ENCODE measurements around the gene B3GAT2.

Gene B3GAT2

DNA sequence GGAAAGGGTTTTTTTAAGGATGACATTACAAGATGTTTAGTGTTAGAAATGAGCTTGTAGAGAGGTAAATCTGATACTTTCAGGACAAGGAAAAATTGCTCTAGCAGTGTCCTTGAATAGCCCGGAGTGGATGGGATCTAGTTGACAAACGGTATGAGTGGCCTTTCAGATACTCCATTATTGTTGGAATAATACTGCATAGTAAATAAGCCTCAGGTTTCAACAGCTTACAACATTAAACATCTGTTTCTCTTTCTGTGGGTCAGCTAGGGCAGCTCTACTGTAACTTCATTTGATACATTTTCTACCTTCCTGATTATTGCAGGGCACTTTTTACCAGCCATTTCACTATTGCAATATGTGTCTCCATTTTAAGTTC, 118.0 kb downstream of the B3GAT2 start:
- Histone ChIP-seq H3K27ac (ENCODE audit: low read length) (no peak overlapping the region), H3K36me3 (ENCODE audit: insufficient read depth, low read depth, low read length) (no peaks in the 10 kb centered on the region), H3K4me3 (ENCODE audit: low read length) (no peak overlapping the region), H3K9ac (ENCODE audit: low read depth, low read length) (no peak overlapping the region), H3K4me1 (ENCODE audit: insufficient read depth, low read length) (no peaks in the 10 kb centered on the region), H3K27me3 (ENCODE audit: insufficient read depth, low read length) (no peaks in the 10 kb centered on the region), H3K9me3 (ENCODE audit: insufficient read depth, low read depth, low read length) (no peaks in the 10 kb centered on the region)

DNA sequence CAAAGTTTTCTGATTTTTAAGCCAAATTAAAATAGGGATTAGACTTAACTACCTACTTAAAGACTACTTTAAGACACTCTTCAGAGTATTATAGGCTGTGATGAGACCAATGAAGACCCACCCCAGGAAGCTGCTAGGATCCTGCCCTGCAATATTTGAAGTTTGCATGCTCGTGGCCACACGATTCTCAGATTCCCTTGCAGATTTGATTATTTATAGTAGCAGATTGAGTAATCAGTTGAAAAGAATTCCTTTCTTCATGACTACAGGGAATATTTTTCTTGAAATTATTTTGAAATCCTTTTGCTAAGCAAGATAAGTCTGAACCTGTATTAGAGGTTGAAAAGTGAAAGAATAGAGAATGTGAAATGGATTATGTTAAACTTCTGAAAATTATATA, 122.3 kb downstream of the B3GAT2 start:
- Histone ChIP-seq H3K27me3 (ENCODE audit: insufficient read depth, low read length) (no peaks in the 10 kb centered on the region), H3K27ac (ENCODE audit: low read length) (no peak overlapping the region), H3K9me3 (ENCODE audit: insufficient read depth, low read depth, low read length) (no peaks in the 10 kb centered on the region), H3K9ac (ENCODE audit: low read depth, low read length) (no peak overlapping the region), H3K4me1 (ENCODE audit: insufficient read depth, low read length) (no peaks in the 10 kb centered on the region), H3K4me3 (ENCODE audit: low read length) (no peak overlapping the region), H3K36me3 (ENCODE audit: insufficient read depth, low read depth, low read length) (no peaks in the 10 kb centered on the region)

DNA sequence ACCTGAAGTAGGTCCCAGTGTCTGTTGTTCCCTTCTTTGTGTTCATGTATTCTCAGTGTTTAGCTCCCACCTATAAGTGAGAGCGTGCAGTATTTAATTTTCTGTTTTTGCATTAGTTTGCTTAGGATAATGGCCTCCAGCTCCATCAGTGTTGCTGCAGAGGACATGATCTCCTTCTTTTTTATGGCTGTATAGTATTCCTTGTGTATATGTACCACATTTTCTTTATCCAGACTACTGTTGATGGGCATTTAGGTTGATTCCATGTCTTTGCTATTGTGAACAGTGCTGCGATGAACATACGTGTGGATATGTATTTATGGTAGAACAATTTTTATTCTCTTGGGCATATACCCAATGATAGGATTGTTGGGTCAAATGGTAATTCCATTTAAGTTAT, 125.4 kb downstream of the B3GAT2 start:
- Histone ChIP-seq H3K9me3 (ENCODE audit: insufficient read depth, low read depth, low read length) (no peaks in the 10 kb centered on the region), H3K36me3 (ENCODE audit: insufficient read depth, low read depth, low read length) (no peaks in the 10 kb centered on the region), H3K27ac (ENCODE audit: low read length) (no peak overlapping the region)

DNA sequence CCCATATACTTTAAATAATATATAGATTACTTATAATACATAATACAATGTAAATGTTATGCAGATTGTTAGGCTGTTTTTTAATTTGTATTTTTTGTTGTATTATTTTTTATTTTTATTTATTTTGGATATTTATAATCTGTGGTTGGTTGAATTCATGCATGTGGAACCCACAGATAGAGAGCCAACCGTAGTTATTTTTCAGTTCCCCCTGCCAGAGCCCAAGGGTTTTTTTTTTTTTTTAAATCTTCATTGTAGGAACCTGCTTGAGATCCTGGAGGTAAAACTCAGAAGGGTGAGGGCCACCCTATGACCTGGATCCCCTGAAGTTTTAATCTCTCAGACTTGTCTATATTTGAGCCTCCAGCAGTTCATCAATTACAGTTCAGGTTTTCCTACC, 133.2 kb downstream of the B3GAT2 start:
- H3K27me3 ChIP-seq (ENCODE audit: insufficient read depth, low read length) = no peaks in the 10 kb centered on the region
- H3K27ac ChIP-seq (ENCODE audit: low read length) = no peak overlapping the region
- no peak overlapping the region for H3K9ac ChIP-seq (ENCODE audit: low read depth, low read length)
- no peaks in the 10 kb centered on the region for H3K4me1 ChIP-seq (ENCODE audit: insufficient read depth, low read length)
- no peaks in the 10 kb centered on the region for H3K36me3 ChIP-seq (ENCODE audit: insufficient read depth, low read depth, low read length)
- no peaks in the 10 kb centered on the region for H3K9me3 ChIP-seq (ENCODE audit: insufficient read depth, low read depth, low read length)
- H3K4me3 ChIP-seq (ENCODE audit: low read length) = no peak overlapping the region

More for the DNA sequence above, 125.4 kb downstream of the B3GAT2 start:
- Histone ChIP-seq H3K9ac (ENCODE audit: low read depth, low read length) (no peak overlapping the region), H3K4me1 (ENCODE audit: insufficient read depth, low read length) (no peaks in the 10 kb centered on the region), H3K27me3 (ENCODE audit: insufficient read depth, low read length) (no peaks in the 10 kb centered on the region), H3K4me3 (ENCODE audit: low read length) (no peak overlapping the region)

DNA sequence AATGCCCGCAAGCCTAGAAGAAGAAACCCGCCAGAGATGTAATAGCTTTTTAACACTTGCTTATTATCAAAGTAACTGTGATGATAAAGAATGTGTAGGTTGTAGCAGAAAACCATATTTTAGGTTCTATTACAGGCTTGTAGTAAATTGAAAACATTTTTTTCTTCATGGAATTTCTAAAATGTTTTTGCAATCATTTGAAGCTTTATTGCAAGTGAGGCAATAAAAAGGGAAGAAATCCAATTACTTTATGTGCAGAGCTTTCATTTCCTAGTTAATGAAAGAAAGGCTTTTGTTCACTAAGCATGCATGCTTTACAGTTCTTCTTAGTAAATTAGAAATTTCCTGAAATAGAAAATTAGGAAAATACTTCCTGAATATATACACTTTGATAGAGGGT, 135.1 kb downstream of the B3GAT2 start:
- Histone ChIP-seq H3K9me3 (ENCODE audit: insufficient read depth, low read depth, low read length) (no peaks in the 10 kb centered on the region), H3K27me3 (ENCODE audit: insufficient read depth, low read length) (no peaks in the 10 kb centered on the region), H3K36me3 (ENCODE audit: insufficient read depth, low read depth, low read length) (no peaks in the 10 kb centered on the region), H3K4me3 (ENCODE audit: low read length) (no peak overlapping the region), H3K9ac (ENCODE audit: low read depth, low read length) (no peak overlapping the region), H3K4me1 (ENCODE audit: insufficient read depth, low read length) (no peaks in the 10 kb centered on the region), H3K27ac (ENCODE audit: low read length) (no peak overlapping the region)

DNA sequence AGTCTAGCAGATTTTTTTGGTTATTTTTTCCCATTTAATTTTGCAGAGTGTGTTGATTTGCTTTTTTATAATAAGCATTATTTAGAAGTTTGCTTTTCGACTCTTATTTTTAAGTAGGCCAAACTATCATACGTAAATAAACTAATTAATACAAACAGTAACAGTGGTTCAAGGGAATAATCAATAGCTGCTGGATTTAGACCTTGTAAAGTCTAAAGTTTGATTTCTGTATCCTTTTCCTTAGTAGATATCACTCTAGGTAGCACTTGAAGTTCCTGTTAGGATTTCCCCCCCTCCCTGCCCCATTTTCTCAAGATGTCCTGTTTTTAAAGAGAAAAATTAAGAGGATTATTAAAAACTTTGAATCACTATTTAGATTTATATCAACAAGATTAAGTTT, 136.1 kb downstream of the B3GAT2 start:
- H3K27me3 ChIP-seq (ENCODE audit: insufficient read depth, low read length) = no peaks in the 10 kb centered on the region
- no peaks in the 10 kb centered on the region for H3K4me1 ChIP-seq (ENCODE audit: insufficient read depth, low read length)
- H3K27ac ChIP-seq (ENCODE audit: low read length) = no peak overlapping the region
- H3K9me3 ChIP-seq (ENCODE audit: insufficient read depth, low read depth, low read length) = no peaks in the 10 kb centered on the region
- no peak overlapping the region for H3K9ac ChIP-seq (ENCODE audit: low read depth, low read length)
- H3K4me3 ChIP-seq (ENCODE audit: low read length) = no peak overlapping the region
- no peaks in the 10 kb centered on the region for H3K36me3 ChIP-seq (ENCODE audit: insufficient read depth, low read depth, low read length)

DNA sequence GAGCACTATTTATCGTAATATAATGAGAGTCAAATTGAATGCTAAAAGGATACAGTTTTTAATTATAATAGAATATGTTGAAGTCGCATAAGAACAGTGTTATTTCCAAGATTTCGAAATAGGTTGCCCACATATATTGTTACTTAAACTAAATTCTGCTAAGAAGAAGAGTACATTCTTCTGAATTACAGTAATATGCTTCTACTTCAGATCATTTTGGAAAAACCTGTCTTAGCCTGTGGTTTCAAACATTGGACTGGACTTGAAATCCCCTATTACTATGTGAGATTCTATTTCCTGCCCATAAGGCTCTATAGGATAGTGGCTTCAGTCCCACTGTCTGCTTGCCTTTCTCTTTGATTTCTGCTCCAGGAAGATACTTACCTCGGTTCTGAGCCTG, 137.2 kb downstream of the B3GAT2 start:
- H3K9ac ChIP-seq (ENCODE audit: low read depth, low read length) = no peak overlapping the region
- H3K4me1 ChIP-seq (ENCODE audit: insufficient read depth, low read length) = no peaks in the 10 kb centered on the region
- no peak overlapping the region for H3K4me3 ChIP-seq (ENCODE audit: low read length)
- H3K27me3 ChIP-seq (ENCODE audit: insufficient read depth, low read length) = no peaks in the 10 kb centered on the region
- H3K27ac ChIP-seq (ENCODE audit: low read length) = no peak overlapping the region
- no peaks in the 10 kb centered on the region for H3K36me3 ChIP-seq (ENCODE audit: insufficient read depth, low read depth, low read length)
- H3K9me3 ChIP-seq (ENCODE audit: insufficient read depth, low read depth, low read length) = no peaks in the 10 kb centered on the region

DNA sequence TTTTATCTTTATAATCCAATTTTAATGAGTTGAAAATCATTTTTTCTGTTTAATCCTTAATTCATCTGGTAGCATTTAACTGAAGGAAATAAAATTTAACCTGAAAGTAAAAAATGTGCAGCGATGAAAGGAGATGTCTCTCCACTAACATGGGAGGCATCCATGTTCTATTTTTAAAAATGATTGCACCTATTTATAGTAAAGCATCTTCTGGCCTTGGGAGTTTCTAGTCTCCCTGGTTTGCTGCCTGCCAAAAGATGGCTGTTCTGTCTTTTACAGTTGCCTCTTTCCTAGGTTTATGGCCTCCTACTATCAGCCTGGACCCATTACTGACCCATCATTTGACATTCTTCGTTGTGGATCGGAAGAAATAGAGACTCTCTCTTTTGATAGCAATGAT, 143.0 kb downstream of the B3GAT2 start:
- no peak overlapping the region for H3K27ac ChIP-seq (ENCODE audit: low read length)
- H3K36me3 ChIP-seq (ENCODE audit: insufficient read depth, low read depth, low read length) = no peaks in the 10 kb centered on the region
- H3K9ac ChIP-seq (ENCODE audit: low read depth, low read length) = no peak overlapping the region
- H3K9me3 ChIP-seq (ENCODE audit: insufficient read depth, low read depth, low read length) = no peaks in the 10 kb centered on the region
- H3K27me3 ChIP-seq (ENCODE audit: insufficient read depth, low read length) = no peaks in the 10 kb centered on the region
- no peak overlapping the region for H3K4me3 ChIP-seq (ENCODE audit: low read length)
- H3K4me1 ChIP-seq (ENCODE audit: insufficient read depth, low read length) = no peaks in the 10 kb centered on the region

DNA sequence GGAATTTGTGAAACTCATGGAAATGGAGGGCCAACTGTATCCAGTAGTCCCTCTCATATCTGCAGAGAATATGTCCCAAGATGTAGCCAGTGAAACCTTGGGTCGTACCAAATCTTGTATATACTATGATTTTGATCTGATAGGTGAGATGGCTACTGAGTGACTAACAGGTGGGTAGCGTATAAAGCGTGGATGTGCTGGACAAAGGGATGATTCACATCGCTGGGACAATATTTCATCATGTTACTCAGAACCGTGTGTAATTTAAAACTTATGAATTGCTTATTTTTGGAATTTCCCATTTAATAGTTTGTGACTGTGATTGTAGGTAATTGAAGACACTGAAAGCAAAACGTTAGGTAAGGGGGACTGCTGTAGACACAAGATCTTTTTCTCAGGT, 145.1 kb downstream of the B3GAT2 start:
- Histone ChIP-seq H3K27ac (ENCODE audit: low read length) (no peak overlapping the region), H3K27me3 (ENCODE audit: insufficient read depth, low read length) (no peaks in the 10 kb centered on the region), H3K36me3 (ENCODE audit: insufficient read depth, low read depth, low read length) (no peaks in the 10 kb centered on the region), H3K9ac (ENCODE audit: low read depth, low read length) (no peak overlapping the region), H3K9me3 (ENCODE audit: insufficient read depth, low read depth, low read length) (no peaks in the 10 kb centered on the region), H3K4me1 (ENCODE audit: insufficient read depth, low read length) (no peaks in the 10 kb centered on the region), H3K4me3 (ENCODE audit: low read length) (no peak overlapping the region)
